ENCODE data around the gene METAP2.
"Not testable (repeated sequence)": the region's sequence is repeated elsewhere in the genome, so short reads cannot be mapped to it uniquely, and the experiment has no call there.

The METAP2 gene

DNA sequence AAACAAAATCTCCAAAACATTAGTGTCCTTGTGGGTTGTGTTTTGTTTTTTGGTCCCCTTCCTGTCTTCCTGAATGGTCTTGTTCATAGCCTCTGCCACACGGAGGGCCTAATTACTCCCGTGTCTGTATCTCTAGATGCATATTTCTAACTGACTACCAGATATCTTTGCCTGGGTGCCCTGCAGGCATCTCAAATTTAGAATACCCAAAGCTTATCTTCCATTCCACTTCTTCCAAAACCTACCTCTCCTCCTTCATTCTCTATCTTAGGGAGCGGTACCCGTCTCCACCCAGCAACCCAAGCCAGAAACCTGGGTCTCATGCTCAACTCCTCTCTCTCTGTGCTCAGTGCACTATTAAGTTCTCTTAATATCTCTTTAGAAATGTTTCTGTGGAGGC, 10.9 kb upstream of the METAP2 start:
- FAIRE-seq, result no peak

DNA sequence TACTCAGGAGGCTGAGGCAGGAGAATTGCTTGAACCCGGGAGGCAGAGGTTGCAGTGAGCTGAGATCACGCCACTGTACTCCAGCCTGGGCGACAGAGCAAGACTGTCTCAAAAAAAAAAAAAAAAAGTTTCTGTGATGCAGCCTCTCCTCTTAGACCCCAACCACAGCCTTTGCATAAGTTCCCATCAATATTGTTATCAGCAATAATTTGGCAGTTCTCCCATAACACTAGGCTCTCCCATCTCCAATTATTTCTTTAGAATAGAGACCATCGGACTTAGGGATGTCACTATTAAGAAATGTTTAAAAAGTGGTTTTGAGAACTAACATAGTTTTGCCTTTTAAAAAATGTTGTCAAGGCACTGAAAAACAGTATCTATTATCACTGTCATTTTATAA, 10.2 kb upstream of the METAP2 start:
- FAIRE-seq, result not testable (repeated sequence)

GRCh38 chr12:95465275-95465674, 8.7 kb upstream of the METAP2 start:
- FAIRE-seq, result no peak

DNA sequence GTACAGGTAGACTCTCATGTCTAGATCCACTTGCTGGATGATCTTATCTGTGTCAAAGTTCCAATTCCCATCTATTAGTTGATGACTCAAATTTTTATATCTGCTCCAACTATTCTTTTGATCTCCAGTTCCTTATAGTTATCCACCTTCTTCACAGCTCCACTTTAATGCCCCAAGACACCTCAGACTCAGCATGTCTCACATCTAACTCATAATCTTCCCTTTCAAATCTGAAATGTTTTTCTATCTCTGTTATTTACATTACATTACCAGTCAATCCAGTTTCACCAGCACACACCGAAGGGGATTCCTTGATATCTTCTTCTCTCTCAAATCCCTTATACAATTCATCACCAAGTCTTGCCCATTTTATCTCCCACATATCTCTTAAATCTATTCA, 3.7 kb upstream of the METAP2 start:
- FAIRE-seq, result no peak

DNA sequence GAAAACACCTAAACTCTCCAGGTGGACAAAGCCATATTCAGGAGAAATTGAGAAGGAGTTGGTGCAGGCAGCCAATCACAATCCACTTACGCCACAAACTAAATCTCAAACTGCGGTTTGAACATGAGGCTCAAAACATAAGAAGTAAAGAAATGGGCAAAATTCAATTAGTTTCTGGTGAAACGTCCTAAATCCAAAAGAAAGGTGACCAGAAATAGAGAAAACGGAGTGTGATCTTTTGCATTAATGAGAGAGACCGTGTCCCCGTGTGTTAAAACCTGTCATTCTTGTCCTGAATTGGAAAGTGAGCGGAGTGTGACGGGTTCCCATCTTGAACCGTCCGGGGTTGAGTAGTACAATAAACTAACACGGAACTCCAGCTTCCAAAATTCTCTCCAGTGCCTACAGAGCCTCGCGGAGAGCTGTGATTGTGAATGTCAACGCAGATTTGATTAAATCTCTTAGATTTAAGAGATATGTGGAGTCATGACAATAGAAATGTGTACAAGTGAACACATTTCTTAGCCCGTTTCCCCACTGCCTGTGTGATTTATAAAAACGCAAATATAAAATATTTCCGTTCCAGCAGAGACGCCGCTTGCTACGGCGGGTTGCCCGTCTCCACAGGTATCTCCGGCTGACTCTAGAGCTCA, 595 bp upstream of the METAP2 start:
- FAIRE-seq, result no peak

DNA sequence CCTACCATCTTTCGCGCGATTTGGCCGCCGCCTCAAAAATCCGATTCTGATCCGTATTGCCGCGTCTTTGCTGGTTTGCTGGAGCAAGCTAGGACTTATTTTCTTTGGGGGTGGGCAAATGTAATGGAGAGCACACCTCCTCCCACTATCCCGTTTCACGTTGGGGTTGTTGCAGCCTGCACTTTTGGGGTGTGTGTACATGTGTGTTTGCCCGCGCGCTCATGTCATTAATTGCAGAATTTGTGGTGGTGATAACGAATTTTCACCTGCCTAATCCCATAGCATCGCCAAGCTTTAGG, 657 bp downstream of the METAP2 start:
- no peak for FAIRE-seq

DNA sequence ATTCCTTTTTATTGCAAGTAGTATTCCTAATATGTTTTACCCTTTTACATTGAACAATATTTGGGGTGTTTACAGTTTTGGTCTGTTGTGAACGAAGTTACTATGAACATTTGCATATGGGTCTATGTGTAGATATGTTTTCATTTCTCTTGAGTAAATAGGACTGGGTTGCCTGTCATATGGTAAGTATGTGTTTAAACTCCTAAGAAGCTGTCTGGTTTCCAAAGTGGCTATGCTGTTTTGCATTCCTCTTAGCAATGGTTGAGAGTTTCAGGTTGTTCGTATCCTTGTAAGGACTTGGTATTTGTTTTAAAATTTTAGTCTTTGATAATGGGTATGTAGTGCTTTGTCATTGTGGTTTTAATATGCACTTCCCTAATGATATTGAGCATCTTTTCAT, 6.3 kb downstream of the METAP2 start:
- FAIRE-seq, result no peak

DNA sequence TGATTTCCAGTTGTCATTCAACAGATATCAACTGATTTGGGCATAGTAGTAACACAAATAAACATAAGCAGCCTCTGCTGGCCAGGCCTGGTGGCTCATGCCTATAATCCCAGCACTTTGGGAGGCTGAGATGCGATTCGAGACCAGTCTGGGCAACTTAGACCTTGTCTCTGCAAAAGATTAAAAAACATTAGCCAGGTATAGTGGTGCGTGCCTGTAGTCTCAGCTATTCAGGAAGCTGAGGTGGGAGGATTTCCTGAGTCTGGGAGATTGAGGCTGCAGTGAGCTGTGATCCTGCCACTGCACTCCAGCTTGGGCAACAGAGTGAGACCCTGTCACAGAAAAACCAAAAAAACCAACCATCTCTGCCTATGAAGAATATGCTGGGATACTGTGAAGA, 7.1 kb downstream of the METAP2 start:
- FAIRE-seq, result no peak

DNA sequence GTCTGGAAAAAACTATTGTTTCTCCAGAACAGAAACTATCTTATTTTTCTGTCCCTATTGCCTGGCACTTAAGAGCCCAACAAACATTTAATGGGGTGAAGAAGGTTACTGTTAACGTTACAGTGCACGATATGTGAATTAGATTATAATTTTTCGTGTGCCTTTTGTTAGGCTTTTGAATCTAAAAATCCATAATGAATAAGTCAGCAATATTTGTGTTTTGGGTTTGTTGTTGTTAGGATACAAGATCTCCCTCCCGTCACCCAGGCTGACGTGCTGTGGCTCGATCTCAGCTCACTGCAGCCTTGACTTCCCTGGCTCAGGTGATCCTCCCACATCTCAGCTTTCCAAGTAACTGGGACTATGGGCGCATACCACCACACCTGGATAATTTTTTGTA, 7.9 kb downstream of the METAP2 start:
- no peak for FAIRE-seq

- FAIRE-seq, result not testable (repeated sequence)
Measured at GRCh38 chr12:95482564-95482963, 8.6 kb downstream of the METAP2 start.

GRCh38 chr12:95484524-95484923, 10.6 kb downstream of the METAP2 start:
- peak; percentile 95 for FAIRE-seq

DNA sequence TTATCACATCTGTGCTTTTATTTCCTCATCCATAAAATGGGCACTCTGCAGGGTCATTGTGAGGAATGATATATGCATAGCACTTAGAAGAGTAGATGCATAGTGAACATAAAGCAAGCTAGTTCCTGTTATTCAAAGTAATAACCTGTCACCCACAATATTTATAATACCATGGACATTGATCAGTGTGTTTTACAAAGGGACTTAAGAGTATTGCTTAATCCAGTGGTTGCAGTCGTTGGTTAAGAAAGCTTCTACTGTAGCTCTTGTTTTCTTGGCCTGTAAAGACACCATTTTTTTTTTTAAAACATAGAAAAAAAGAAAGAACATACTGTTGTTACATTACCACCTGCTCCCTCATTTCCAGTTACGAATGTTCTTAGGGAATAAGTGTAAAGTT, 13.1 kb downstream of the METAP2 start:
- no peak for FAIRE-seq

GRCh38 chr12:95492462-95492861, 18.5 kb downstream of the METAP2 start:
- no peak for FAIRE-seq

DNA sequence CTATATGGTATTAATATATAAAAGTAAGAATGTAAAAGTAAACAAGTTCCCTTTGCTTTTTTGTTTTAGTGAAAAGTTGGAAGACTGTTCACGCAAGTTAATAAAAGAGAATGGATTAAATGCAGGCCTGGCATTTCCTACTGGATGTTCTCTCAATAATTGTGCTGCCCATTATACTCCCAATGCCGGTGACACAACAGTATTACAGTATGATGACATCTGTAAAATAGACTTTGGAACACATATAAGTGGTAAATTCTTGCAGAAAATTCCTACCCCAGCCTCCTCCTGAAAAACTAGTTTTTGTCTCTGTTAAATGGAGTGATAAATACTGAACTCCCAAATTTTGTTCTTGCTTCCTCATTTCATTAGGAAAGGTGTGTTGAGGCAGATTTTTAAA, 20.9 kb downstream of the METAP2 start:
- no peak for FAIRE-seq

GRCh38 chr12:95495433-95495832, 21.5 kb downstream of the METAP2 start:
- FAIRE-seq, result no peak

GRCh38 chr12:95497031-95497430, 23.1 kb downstream of the METAP2 start:
- FAIRE-seq, result no peak

- FAIRE-seq, result no peak
Measured at GRCh38 chr12:95498968-95499367, 25.0 kb downstream of the METAP2 start.

- FAIRE-seq, result no peak
Measured at GRCh38 chr12:95499772-95500171, 25.8 kb downstream of the METAP2 start.

- FAIRE-seq, result no peak
Measured at GRCh38 chr12:95504140-95504539, 30.2 kb downstream of the METAP2 start.

GRCh38 chr12:95505039-95505438, 31.1 kb downstream of the METAP2 start:
- FAIRE-seq, result no peak

GRCh38 chr12:95506707-95507523, 33.0 kb downstream of the METAP2 start:
- FAIRE-seq, result no peak

GRCh38 chr12:95509300-95509699, 35.3 kb downstream of the METAP2 start:
- no peak for FAIRE-seq

- FAIRE-seq, result no peak
Measured at GRCh38 chr12:95511977-95512376, 38.0 kb downstream of the METAP2 start.

- no peak for FAIRE-seq
Measured at GRCh38 chr12:95513599-95513998, 39.6 kb downstream of the METAP2 start.

DNA sequence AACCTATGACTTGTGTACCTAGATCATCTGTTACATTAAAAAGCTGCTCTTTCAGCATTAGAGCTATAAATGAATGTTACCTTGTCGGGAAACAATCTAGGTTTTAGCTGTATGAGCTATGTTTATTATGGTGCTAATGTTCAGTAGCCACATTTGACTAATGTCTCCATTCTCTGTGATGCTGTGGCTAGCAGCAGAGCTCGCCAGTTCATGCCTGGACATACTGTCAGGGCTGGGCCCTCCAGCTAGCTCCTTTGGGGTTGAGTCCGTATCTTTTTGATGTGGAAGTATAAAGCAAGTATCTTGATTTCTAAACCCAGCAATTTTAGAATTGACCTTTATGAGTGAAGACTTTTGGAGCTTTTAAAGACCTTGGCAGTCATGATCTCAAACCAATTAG, 41.2 kb downstream of the METAP2 start:
- no peak for FAIRE-seq
